Keratinocyte (primary cell): Measurements from ENCODE around the gene RGS3. TPM values are rescaled to one million over a fixed set of nuclear protein-coding genes. Genes with fewer than 3 reads are reported as not detected.

ENCODE experiments used
- DNase-seq: peaks from one replicate; pipeline ENCODE4 v3.0.0-alpha.2; 2011; ENCODE audit warnings: low read depth, missing footprints, low spot score
- FAIRE-seq: peaks from 2 replicates; lab custom pipeline; 2011; peaks lifted over from hg19 to GRCh38; lab: Jason Lieb, UNC
- H2AFZ ChIP-seq: 2 replicates; pipeline ENCODE4 v1.6.0; 2012; ENCODE audit warnings: low read length, control low read depth, inconsistent platforms; ENCODE audit not compliant: control insufficient read depth
- H3K27ac ChIP-seq: 2 replicates; pipeline ENCODE4 v1.5.1; 2011; ENCODE audit warnings: low read length; ENCODE audit not compliant: control insufficient read depth, insufficient read depth
- H3K27me3 ChIP-seq: 3 replicates; pipeline ENCODE4 v1.6.0; 2011; ENCODE audit warnings: low read length; ENCODE audit not compliant: control insufficient read depth, insufficient read depth; ENCODE audit errors: extremely low read depth
- H3K36me3 ChIP-seq, 2 experiments: 2 replicates in 1 of 2; 3 replicates in 1 of 2; pipeline ENCODE4 v1.5.1; 2011; ENCODE audit warnings: low read length in 2 of 2, mild to moderate bottlenecking in 1 of 2; ENCODE audit not compliant: control insufficient read depth in 2 of 2, insufficient read depth in 2 of 2; ENCODE audit errors: extremely low read depth in 1 of 2
- H3K4me1 ChIP-seq: 3 replicates; pipeline ENCODE4 v1.5.1; 2011; ENCODE audit warnings: low read length; ENCODE audit not compliant: control insufficient read depth, insufficient read depth; ENCODE audit errors: extremely low read depth
- H3K4me2 ChIP-seq: 3 replicates; pipeline ENCODE4 v1.6.0; 2011; ENCODE audit warnings: low read depth, low read length; ENCODE audit not compliant: control insufficient read depth, insufficient read depth; ENCODE audit errors: extremely low read depth
- H3K4me3 ChIP-seq, 3 experiments: fragments of 200-600 bp in 1 of 3; sonication (generic) in 1 of 3; 2 replicates in 2 of 3; 3 replicates in 1 of 3; pipeline ENCODE4 v1.5.1; 2011 to 2016; ENCODE audit warnings: low read length in 3 of 3, mild to moderate bottlenecking in 3 of 3, control low read depth in 2 of 3, inconsistent platforms in 1 of 3, low read depth in 1 of 3, mixed read lengths in 1 of 3, mixed run types in 1 of 3, moderate library complexity in 1 of 3; ENCODE audit not compliant: control insufficient read depth in 2 of 3, insufficient read depth in 2 of 3; ENCODE audit errors: extremely low read depth in 1 of 3
- H3K79me2 ChIP-seq: 2 replicates; pipeline ENCODE4 v1.6.0; 2012; ENCODE audit warnings: low read length; ENCODE audit not compliant: control insufficient read depth, insufficient read depth
- H3K9ac ChIP-seq: 3 replicates; pipeline ENCODE4 v1.6.0; 2011; ENCODE audit warnings: low read length; ENCODE audit not compliant: control insufficient read depth, insufficient read depth; ENCODE audit errors: extremely low read depth
- H3K9me1 ChIP-seq: 3 replicates; pipeline ENCODE4 v1.6.0; 2011; ENCODE audit warnings: low read length; ENCODE audit not compliant: control insufficient read depth, insufficient read depth; ENCODE audit errors: extremely low read depth
- H3K9me3 ChIP-seq: 2 replicates; pipeline ENCODE4 v1.5.1; 2012; ENCODE audit warnings: low read depth, low read length; ENCODE audit not compliant: control insufficient read depth
- H4K20me1 ChIP-seq: 3 replicates; pipeline ENCODE4 v1.6.0; 2011; ENCODE audit warnings: low read length; ENCODE audit not compliant: control insufficient read depth, insufficient read depth; ENCODE audit errors: extremely low read depth
- CTCF ChIP-seq, 3 experiments: IDR thresholded peaks in 1 of 3; conservative IDR thresholded peaks in 1 of 3; optimal IDR thresholded peaks in 1 of 3; 2 replicates in 2 of 3; 3 replicates in 1 of 3; pipeline versions ENCODE3 to v1.5.1; 2011; ENCODE audit warnings: low read length in 3 of 3, mild to moderate bottlenecking in 3 of 3, moderate library complexity in 2 of 3, control low read depth in 1 of 3, inconsistent platforms in 1 of 3; ENCODE audit not compliant: insufficient read depth in 2 of 3; ENCODE audit errors: extremely low read depth in 1 of 3
- EZH2 ChIP-seq: IDR thresholded peaks from one replicate; pipeline ENCODE4 v1.6.1; 2012; ENCODE audit warnings: inconsistent platforms, mild to moderate bottlenecking, low read length, moderate library complexity
- dilution Hi-C: fragments of 300-500 bp; cut with MboI; formaldehyde crosslinking; loops from one replicate; pipeline ENCODE4 v1.7.0; 2020; ENCODE audit warnings: low sequenced_read_pairs; ENCODE audit not compliant: extremely low pct_ligation_motif_present
- polyA plus RNA-seq, 5 experiments: library from polyadenylated mRNA; depleted of rRNA in 3 of 5; stranded (reverse) in 3 of 5; stranded (forward) in 1 of 5; unstranded in 1 of 5; fragments of >200 nt; gene quantifications; 1 replicate in 1 of 5; 2 replicates in 3 of 5; 3 replicates in 1 of 5; pipeline versions ENCODE4 v1.2.1 to v1.2.3, GENCODE V29; 2011 to 2012; ENCODE audit warnings: missing spikeins in 2 of 5, low read depth in 1 of 5, low replicate concordance in 1 of 5

The RGS3 gene
- polyA plus RNA-seq, 1 donor (not counting 4 experiments of a cell fraction or from before 2014, with no cell fraction given): 19.6 TPM

- Histone ChIP-seq H3K9me3 (no peaks in the 10 kb centered on the region), H3K9ac (no peak overlapping the region), H3K9me1 (peaks cover 2% of the 10 kb centered on the region), H2AFZ (no peak overlapping the region), H3K79me2 (no peaks in the 10 kb centered on the region), H3K4me3 (no peak overlapping the region), H3K27ac (no peak overlapping the region), H3K27me3 (no peaks in the 10 kb centered on the region), H3K4me1 (no peaks in the 10 kb centered on the region), H4K20me1 (no peaks in the 10 kb centered on the region), H3K4me2 (no peak overlapping the region), H3K36me3 (no peaks in the 10 kb centered on the region)
- no peak for DNase-seq
- dilution Hi-C loops: no loop called here
- FAIRE-seq: no peak
- TF ChIP-seq CTCF (optimal IDR thresholded peaks at IDR 0.05 in 1 of 3, IDR thresholded peaks at IDR 0.05 in 1 of 3, conservative IDR thresholded peaks at IDR 0.05 in 1 of 3; ENCODE audit: extremely low read depth in 1 of 3, insufficient read depth in 2 of 3, low read length in 3 of 3) (no peak), EZH2 (no peak)
Observed at GRCh38 chr9:113511856-113512761, 48.6 kb downstream of the RGS3 start.

- no peaks in the 10 kb centered on the region for H3K79me2 ChIP-seq
- dilution Hi-C loops: no loop called here
- no peaks in the 10 kb centered on the region for H3K9me3 ChIP-seq
- no peak overlapping the region for H3K4me3 ChIP-seq
- no peak overlapping the region for H3K9ac ChIP-seq
- no peaks in the 10 kb centered on the region for H3K36me3 ChIP-seq
- no peaks in the 10 kb centered on the region for H3K4me1 ChIP-seq
- H3K27me3 ChIP-seq: no peaks in the 10 kb centered on the region
- H3K9me1 ChIP-seq: peaks cover 2% of the 10 kb centered on the region
- DNase-seq: no peak
- no peaks in the 10 kb centered on the region for H4K20me1 ChIP-seq
- no peak overlapping the region for H3K27ac ChIP-seq
- no peak overlapping the region for H2AFZ ChIP-seq
- TF ChIP-seq CTCF (optimal IDR thresholded peaks at IDR 0.05 in 1 of 3, IDR thresholded peaks at IDR 0.05 in 1 of 3, conservative IDR thresholded peaks at IDR 0.05 in 1 of 3; ENCODE audit: extremely low read depth in 1 of 3, insufficient read depth in 2 of 3, low read length in 3 of 3) (no peak), EZH2 (no peak)
- no peak overlapping the region for H3K4me2 ChIP-seq
- no peak for FAIRE-seq
Observed at GRCh38 chr9:113513111-113513510, 49.6 kb downstream of the RGS3 start.
